IPS-20b (cell line): ENCODE results near the gene KCNJ8.
"Not testable (repeated sequence)": the region's sequence is repeated elsewhere in the genome, so short reads cannot be mapped to it uniquely, and the experiment has no call there.

Experiments
- H3K27ac ChIP-seq: one replicate; pipeline ENCODE4 v1.5.1; 2013; ENCODE audit warnings: low read length
- H3K27me3 ChIP-seq: 2 replicates; pipeline ENCODE4 v1.6.1; 2013; ENCODE audit warnings: mild to moderate bottlenecking, low read length, inconsistent platforms; ENCODE audit not compliant: insufficient read depth
- H3K36me3 ChIP-seq: 2 replicates; pipeline ENCODE4 v1.6.1; 2013; ENCODE audit warnings: low read depth, mild to moderate bottlenecking, inconsistent platforms, low read length, moderate library complexity; ENCODE audit not compliant: insufficient read depth
- H3K4me1 ChIP-seq: 2 replicates; pipeline ENCODE4 v1.6.1; 2013; ENCODE audit warnings: mild to moderate bottlenecking, control low read depth, inconsistent platforms, low read length, moderate library complexity; ENCODE audit not compliant: insufficient read depth
- H3K4me3 ChIP-seq: 2 replicates; pipeline ENCODE4 v1.5.1; 2013; ENCODE audit warnings: mild to moderate bottlenecking, low read length, inconsistent platforms
- H3K9ac ChIP-seq: 2 replicates; pipeline ENCODE4 v1.6.1; 2013; ENCODE audit warnings: low read depth, mild to moderate bottlenecking, inconsistent platforms, low read length, moderate library complexity
- H3K9me3 ChIP-seq: 2 replicates; pipeline ENCODE4 v1.6.1; 2013; ENCODE audit warnings: mild to moderate bottlenecking, low read depth, low read length, inconsistent platforms; ENCODE audit not compliant: insufficient read depth

The KCNJ8 gene

GRCh38 chr12:21806255-21806654 lies 31.7 kb upstream of the KCNJ8 start:
- no peak overlapping the region for H3K4me3 ChIP-seq
- H3K9me3 ChIP-seq, result no peaks in the 10 kb centered on the region
- H3K4me1 ChIP-seq, result no peaks in the 10 kb centered on the region
- no peaks in the 10 kb centered on the region for H3K27me3 ChIP-seq
- no peak overlapping the region for H3K27ac ChIP-seq
- no peak overlapping the region for H3K9ac ChIP-seq
- no peaks in the 10 kb centered on the region for H3K36me3 ChIP-seq

GRCh38 chr12:21801522-21802288 lies 27.2 kb upstream of the KCNJ8 start:
- H3K9me3 ChIP-seq, result no peaks in the 10 kb centered on the region
- no peak overlapping the region for H3K4me3 ChIP-seq
- H3K27me3 ChIP-seq, result no peaks in the 10 kb centered on the region
- H3K9ac ChIP-seq, result no peak overlapping the region
- no peaks in the 10 kb centered on the region for H3K36me3 ChIP-seq
- H3K4me1 ChIP-seq, result no peaks in the 10 kb centered on the region
- no peak overlapping the region for H3K27ac ChIP-seq

- H3K9me3 ChIP-seq, result no peaks in the 10 kb centered on the region
- H3K4me1 ChIP-seq, result no peaks in the 10 kb centered on the region
- H3K4me3 ChIP-seq, result no peak overlapping the region
- no peaks in the 10 kb centered on the region for H3K36me3 ChIP-seq
- no peaks in the 10 kb centered on the region for H3K27me3 ChIP-seq
- no peak overlapping the region for H3K27ac ChIP-seq
- no peak overlapping the region for H3K9ac ChIP-seq
Measured at GRCh38 chr12:21800011-21800410, 25.5 kb upstream of the KCNJ8 start.

GRCh38 chr12:21797539-21797938 lies 23.0 kb upstream of the KCNJ8 start:
- H3K4me3 ChIP-seq, result no peak overlapping the region
- no peak overlapping the region for H3K27ac ChIP-seq
- H3K9me3 ChIP-seq, result no peaks in the 10 kb centered on the region
- no peaks in the 10 kb centered on the region for H3K36me3 ChIP-seq
- H3K4me1 ChIP-seq, result no peaks in the 10 kb centered on the region
- no peak overlapping the region for H3K9ac ChIP-seq
- no peaks in the 10 kb centered on the region for H3K27me3 ChIP-seq

- Histone ChIP-seq H3K27me3 (no peaks in the 10 kb centered on the region), H3K9me3 (no peaks in the 10 kb centered on the region), H3K36me3 (no peaks in the 10 kb centered on the region), H3K9ac (no peak overlapping the region), H3K27ac (no peak overlapping the region), H3K4me3 (no peak overlapping the region), H3K4me1 (no peaks in the 10 kb centered on the region)
Measured at GRCh38 chr12:21795648-21796328, 21.3 kb upstream of the KCNJ8 start.

- H3K9me3 ChIP-seq, H3K9ac ChIP-seq, H3K4me3 ChIP-seq, H3K4me1 ChIP-seq, H3K27me3 ChIP-seq, H3K27ac ChIP-seq, H3K36me3 ChIP-seq: not testable (repeated sequence)
Measured at GRCh38 chr12:21794807-21795595, 20.5 kb upstream of the KCNJ8 start.

- not testable (repeated sequence) for H3K27me3 ChIP-seq, H3K9me3 ChIP-seq, H3K36me3 ChIP-seq, H3K4me3 ChIP-seq, H3K4me1 ChIP-seq, H3K9ac ChIP-seq, H3K27ac ChIP-seq
Measured at GRCh38 chr12:21789687-21790086, 15.2 kb upstream of the KCNJ8 start.

- H3K27me3 ChIP-seq, result no peaks in the 10 kb centered on the region
- no peaks in the 10 kb centered on the region for H3K36me3 ChIP-seq
- no peak overlapping the region for H3K9ac ChIP-seq
- no peaks in the 10 kb centered on the region for H3K9me3 ChIP-seq
- no peak overlapping the region for H3K4me3 ChIP-seq
- no peaks in the 10 kb centered on the region for H3K4me1 ChIP-seq
- no peak overlapping the region for H3K27ac ChIP-seq
Measured at GRCh38 chr12:21788089-21788983, 13.8 kb upstream of the KCNJ8 start.

- Histone ChIP-seq H3K27me3 (no peaks in the 10 kb centered on the region), H3K27ac (no peak overlapping the region), H3K9me3 (no peaks in the 10 kb centered on the region), H3K36me3 (no peaks in the 10 kb centered on the region), H3K4me1 (no peaks in the 10 kb centered on the region), H3K4me3 (no peak overlapping the region), H3K9ac (no peak overlapping the region)
Measured at GRCh38 chr12:21786041-21786531, 11.6 kb upstream of the KCNJ8 start.

GRCh38 chr12:21782723-21783122 lies 8.2 kb upstream of the KCNJ8 start:
- H3K27ac ChIP-seq, H3K27me3 ChIP-seq, H3K9me3 ChIP-seq, H3K4me3 ChIP-seq, H3K4me1 ChIP-seq, H3K36me3 ChIP-seq, H3K9ac ChIP-seq: not testable (repeated sequence)

GRCh38 chr12:21780786-21781185 lies 6.3 kb upstream of the KCNJ8 start:
- Histone ChIP-seq H3K36me3 (no peaks in the 10 kb centered on the region), H3K4me1 (peaks cover 5% of the 10 kb centered on the region; the same call in 1 of the 2 replicates), H3K27me3 (peaks cover 5% of the 10 kb centered on the region), H3K9ac (no peak overlapping the region), H3K4me3 (no peak overlapping the region), H3K9me3 (no peaks in the 10 kb centered on the region), H3K27ac (no peak overlapping the region)
